ENCODE measurements around the gene DOLPP1. TPM values are rescaled to one million over a fixed set of nuclear protein-coding genes. Genes with fewer than 3 reads are reported as not detected.

The DOLPP1 gene
- polyA plus RNA-seq, 1 of the 3 experiments (the other 2 are of a cell fraction): 19.9 TPM

- Histone ChIP-seq H2AFZ (ENCODE audit: low read depth) (no peak overlapping the region), H3K9me3 (no peaks in the 10 kb centered on the region), H3K27me3 (ENCODE audit: insufficient read depth) (no peaks in the 10 kb centered on the region), H3K9ac (no peak overlapping the region), H3F3A (replicated peaks; ENCODE audit: insufficient read depth) (no peaks in the 10 kb centered on the region), H3K36me3 (replicated peaks in 1 of 2; ENCODE audit: control insufficient read depth in 1 of 2, insufficient read depth in 2 of 2, low read length in 1 of 2) (peaks cover 3 to 41% of the 10 kb centered on the region in 2 experiments), H3K9me2 (no peaks in the 10 kb centered on the region), H3K4me2 (no peak overlapping the region), H4K20me1 (ENCODE audit: insufficient read depth) (no peaks in the 10 kb centered on the region), H3K27ac (ENCODE audit: low read depth in 2 of 2, low read length in 1 of 2) (no peak overlapping the region), H3K4me1 (ENCODE audit: control insufficient read depth in 1 of 2, insufficient read depth in 2 of 2, low read depth in 1 of 2, low read length in 1 of 2) (no peaks in the 10 kb centered on the region; a peak in 1 of 4 replicates), H3K79me2 (ENCODE audit: insufficient read depth) (no peaks in the 10 kb centered on the region; the same call in 1 of the 2 replicates), H3K4me3 (ENCODE audit: low read depth in 2 of 2, low read length in 1 of 2) (no peak overlapping the region)
- POLR2A ChIA-PET: no interaction called here
- CTCF ChIA-PET: interaction anchor here (1.9 kb wide), 1 partner anchor 14 kb away, joined by 5 read pairs; no protein-coding TSS in a partner anchor
- 88% methylated on average over 5 of the region's 15 CpGs for whole genome bisulfite sequencing (ENCODE audit: low lambda C conversion rate)
- TF ChIP-seq YY1 (IDR thresholded peaks at IDR 0.05; ENCODE audit: low read depth): no peak
- no peak for TF ChIP-seq NFIC (IDR thresholded peaks at IDR 0.05; ENCODE audit: borderline replicate concordance)
- no peak for TF ChIP-seq GABPA (IDR thresholded peaks at IDR 0.05; ENCODE audit: low read depth)
- no peak for TF ChIP-seq FOXM1 (IDR thresholded peaks at IDR 0.05; ENCODE audit: low read depth)
- TF ChIP-seq MAX (IDR thresholded peaks at IDR 0.05; ENCODE audit: low read depth): no peak
- TF ChIP-seq CTCF (IDR thresholded peaks at IDR 0.05): no peak
- no peak for TF ChIP-seq USF1 (IDR thresholded peaks at IDR 0.05; ENCODE audit: borderline replicate concordance, low read depth)
- TF ChIP-seq ELF1 (IDR thresholded peaks at IDR 0.05): no peak
- TF ChIP-seq NRF1 (IDR thresholded peaks at IDR 0.05; ENCODE audit: low read depth, low read length): no peak
- TF ChIP-seq USF2 (IDR thresholded peaks at IDR 0.05; ENCODE audit: borderline replicate concordance, low read depth, low read length): no peak
- DNase-seq: no peak
Measured at GRCh38 chr9:129089246-129089645, 8.3 kb downstream of the DOLPP1 start.

- Histone ChIP-seq H3K4me1 (ENCODE audit: control insufficient read depth in 1 of 2, insufficient read depth in 2 of 2, low read depth in 1 of 2, low read length in 1 of 2) (no peaks in the 10 kb centered on the region; a peak in 1 of 4 replicates), H2AFZ (ENCODE audit: low read depth) (no peak overlapping the region), H3K27me3 (ENCODE audit: insufficient read depth) (no peaks in the 10 kb centered on the region), H3K9me3 (no peaks in the 10 kb centered on the region), H3K79me2 (ENCODE audit: insufficient read depth) (no peaks in the 10 kb centered on the region), H3F3A (replicated peaks; ENCODE audit: insufficient read depth) (no peaks in the 10 kb centered on the region), H3K9ac (no peak overlapping the region), H3K4me2 (no peak overlapping the region), H3K36me3 (replicated peaks in 1 of 2; ENCODE audit: control insufficient read depth in 1 of 2, insufficient read depth in 2 of 2, low read length in 1 of 2) (peaks cover 0 to 38% of the 10 kb centered on the region in 2 experiments), H3K27ac (ENCODE audit: low read depth in 2 of 2, low read length in 1 of 2) (no peak overlapping the region), H3K4me3 (ENCODE audit: low read depth in 2 of 2, low read length in 1 of 2) (no peak overlapping the region), H3K9me2 (no peaks in the 10 kb centered on the region), H4K20me1 (ENCODE audit: insufficient read depth) (no peaks in the 10 kb centered on the region)
- WGBS (ENCODE audit: low lambda C conversion rate): 86% methylated on average over 16 of the region's 20 CpGs
- ChIA-PET CTCF (interaction anchor here (0.6 to 1.1 kb wide), 2 partner anchors 30 to 38 kb away, joined by 3 to 6 read pairs; no protein-coding TSS in a partner anchor), POLR2A (interaction anchor here (2.0 kb wide), 1 partner anchor 13 kb away, joined by 8 read pairs; the partner anchor contains the start of gene DOLPP1)
- no peak for DNase-seq
- TF ChIP-seq TAF1 (IDR thresholded peaks at IDR 0.05; ENCODE audit: borderline replicate concordance, low read depth, low read length) (no peak), CTCF (IDR thresholded peaks at IDR 0.05) (no peak), YY1 (IDR thresholded peaks at IDR 0.05; ENCODE audit: low read depth) (no peak), FOXM1 (IDR thresholded peaks at IDR 0.05; ENCODE audit: low read depth) (no peak), REST (IDR thresholded peaks at IDR 0.05; ENCODE audit: low read depth, low read length) (no peak), MEF2A (IDR thresholded peaks at IDR 0.05; ENCODE audit: borderline replicate concordance, low read depth) (no peak), FOXJ3 (CRISPR knock-in tag; IDR thresholded peaks at IDR 0.05) (no peak)
Measured at GRCh38 chr9:129093602-129094386, 12.9 kb downstream of the DOLPP1 start.

All from SK-N-SH (cell line).